ENCODE measurements around the gene TXNL4A.

The TXNL4A gene

GRCh38 chr18:79973517-79973916 is 14.8 kb downstream of the TXNL4A start:
- TF ChIP-seq CREB1 (IDR thresholded peaks at IDR 0.05; ENCODE audit: low read depth), result no peak
- TF ChIP-seq EP300 (IDR thresholded peaks at IDR 0.05; ENCODE audit: borderline replicate concordance), result no peak
- no peak for TF ChIP-seq ZBTB7A (IDR thresholded peaks at IDR 0.05; ENCODE audit: low read depth)
- TF ChIP-seq FOXM1 (IDR thresholded peaks at IDR 0.05; ENCODE audit: borderline replicate concordance, low read depth), result no peak
- no peak for TF ChIP-seq TAF1 (IDR thresholded peaks at IDR 0.05; ENCODE audit: low read depth)
- no peak for TF ChIP-seq NFIC (IDR thresholded peaks at IDR 0.05)
- no peak for TF ChIP-seq TCF12 (IDR thresholded peaks at IDR 0.05; ENCODE audit: low read depth)
- TF ChIP-seq CEBPB (IDR thresholded peaks at IDR 0.05), result no peak
- no peak for TF ChIP-seq USF1 (IDR thresholded peaks at IDR 0.05)
- no peak for TF ChIP-seq MAX (IDR thresholded peaks at IDR 0.05)
- no peak for TF ChIP-seq REST (IDR thresholded peaks at IDR 0.05; ENCODE audit: low read depth)
- no peak for TF ChIP-seq RAD21 (IDR thresholded peaks at IDR 0.05; ENCODE audit: low read depth)
- no peak for TF ChIP-seq TEAD4 (IDR thresholded peaks at IDR 0.05)
- TF ChIP-seq YY1 (IDR thresholded peaks at IDR 0.05; ENCODE audit: low read depth), result no peak
- no peak for TF ChIP-seq EGR1 (IDR thresholded peaks at IDR 0.05)

GRCh38 chr18:79972720-79973119 is 15.6 kb downstream of the TXNL4A start:
- TF ChIP-seq NFIC (IDR thresholded peaks at IDR 0.05) (no peak), YY1 (IDR thresholded peaks at IDR 0.05; ENCODE audit: low read depth) (no peak), EP300 (IDR thresholded peaks at IDR 0.05; ENCODE audit: borderline replicate concordance) (no peak), FOXM1 (IDR thresholded peaks at IDR 0.05; ENCODE audit: borderline replicate concordance, low read depth) (no peak), ZBTB7A (IDR thresholded peaks at IDR 0.05; ENCODE audit: low read depth) (no peak), CEBPB (IDR thresholded peaks at IDR 0.05) (no peak), TEAD4 (IDR thresholded peaks at IDR 0.05) (no peak), CREB1 (IDR thresholded peaks at IDR 0.05; ENCODE audit: low read depth) (no peak), TAF1 (IDR thresholded peaks at IDR 0.05; ENCODE audit: low read depth) (no peak), USF1 (IDR thresholded peaks at IDR 0.05) (no peak), EGR1 (IDR thresholded peaks at IDR 0.05) (no peak), RAD21 (IDR thresholded peaks at IDR 0.05; ENCODE audit: low read depth) (no peak), REST (IDR thresholded peaks at IDR 0.05; ENCODE audit: low read depth) (no peak), MAX (IDR thresholded peaks at IDR 0.05) (no peak), TCF12 (IDR thresholded peaks at IDR 0.05; ENCODE audit: low read depth) (no peak)

GRCh38 chr18:79971986-79972385 is 16.4 kb downstream of the TXNL4A start:
- TF ChIP-seq FOXM1 (IDR thresholded peaks at IDR 0.05; ENCODE audit: borderline replicate concordance, low read depth), result no peak
- TF ChIP-seq CEBPB (IDR thresholded peaks at IDR 0.05), result no peak
- TF ChIP-seq ZBTB7A (IDR thresholded peaks at IDR 0.05; ENCODE audit: low read depth), result no peak
- no peak for TF ChIP-seq YY1 (IDR thresholded peaks at IDR 0.05; ENCODE audit: low read depth)
- no peak for TF ChIP-seq TAF1 (IDR thresholded peaks at IDR 0.05; ENCODE audit: low read depth)
- no peak for TF ChIP-seq CREB1 (IDR thresholded peaks at IDR 0.05; ENCODE audit: low read depth)
- TF ChIP-seq NFIC (IDR thresholded peaks at IDR 0.05), result no peak
- no peak for TF ChIP-seq USF1 (IDR thresholded peaks at IDR 0.05)
- TF ChIP-seq MAX (IDR thresholded peaks at IDR 0.05), result no peak
- no peak for TF ChIP-seq TEAD4 (IDR thresholded peaks at IDR 0.05)
- no peak for TF ChIP-seq EGR1 (IDR thresholded peaks at IDR 0.05)
- TF ChIP-seq RAD21 (IDR thresholded peaks at IDR 0.05; ENCODE audit: low read depth), result no peak
- no peak for TF ChIP-seq TCF12 (IDR thresholded peaks at IDR 0.05; ENCODE audit: low read depth)
- no peak for TF ChIP-seq REST (IDR thresholded peaks at IDR 0.05; ENCODE audit: low read depth)
- TF ChIP-seq EP300 (IDR thresholded peaks at IDR 0.05; ENCODE audit: borderline replicate concordance), result no peak

All from Ishikawa (cell line).